Adrenal gland (tissue), 12 donors: ENCODE results near the gene RIPOR3. TPM values are rescaled to one million over a fixed set of nuclear protein-coding genes. Genes with fewer than 3 reads are reported as not detected.

Experiments used
- DNase-seq, 7 donors: peaks; one replicate each; pipeline ENCODE4 v3.0.0-alpha.2; 2019 to 2020
- H3K27ac ChIP-seq, 5 donors: fragments of 200-600 bp; sonication (generic) in 4 of 5; 1 replicate in 3 of 5; 2 replicates in 2 of 5; pipeline versions ENCODE4 v1.5.1 to v1.8.0; 2016 to 2020; ENCODE audit warnings: mild to moderate bottlenecking in 1 of 5
- H3K27me3 ChIP-seq: fragments of 200-600 bp; 2 replicates; pipeline ENCODE4 v1.8.0; 2021
- H3K36me3 ChIP-seq, 2 donors: fragments of 200-600 bp; replicated peaks in 1 of 2; 1 replicate in 1 of 2; 2 replicates in 1 of 2; pipeline versions ENCODE4 v1.5.1 to v1.8.0; 2018 to 2022
- H3K4me1 ChIP-seq, 2 donors: fragments of 200-600 bp; replicated peaks in 1 of 2; 1 replicate in 1 of 2; 2 replicates in 1 of 2; pipeline versions ENCODE4 v1.5.1 to v1.8.0; 2018 to 2021
- H3K4me3 ChIP-seq, 4 donors: fragments of 200-600 bp; sonication (generic) in 3 of 4; one replicate each; pipeline ENCODE4 v1.5.1; 2016 to 2018
- H3K9me3 ChIP-seq, 3 donors: fragments of 200-600 bp; sonication (generic) in 1 of 3; replicated peaks in 1 of 3; 1 replicate in 2 of 3; 2 replicates in 1 of 3; pipeline versions ENCODE4 v1.5.1 to v1.8.0; 2016 to 2021
- POLR2A ChIP-seq, 2 donors: fragments of 450-650 bp; IDR thresholded peaks; one replicate each; pipeline ENCODE4 v1.6.1; 2017; ENCODE audit warnings: antibody characterized with exemption in 2 of 2, mild to moderate bottlenecking in 2 of 2, moderate library complexity in 1 of 2
- WGBS, 4 donors: extraction: QIAGEN DNeasy Blood & Tissue Kit in 2 of 4; methylation state at CpG; one replicate each; pipeline versions ENCODE4 v1.1.5 to v1.1.7; 2013 to 2017; 5-methylcytosine and 5-hydroxymethylcytosine counted together
- intact Hi-C, 2 donors: fragments of 100-400 bp; cut with DNase I; formaldehyde crosslinking; loops; one replicate each; pipeline versions ENCODE4 v1.14.1 to v1.15.0; 2022 to 2023
- polyA plus RNA-seq, 3 donors: library from polyadenylated mRNA; stranded (reverse); fragments of 200-250 nt in 2 of 3; fragments of 350-450 nt in 1 of 3; fragmentation: Illumina TruSeq in 1 of 3; extraction: RNeasy Lipid Tissue Mini Kit (QIAGEN cat#74804) in 1 of 3; gene quantifications; one replicate each; pipeline ENCODE4 v1.2.3, GENCODE V29; 2013 to 2014
- total RNA-seq, 9 donors: library from RNA; depleted of rRNA in 4 of 9; stranded (reverse); fragments of >200 nt in 4 of 9; fragments of 120-200 nt in 1 of 9; fragmentation: NEBNext Ultra II Directional in 1 of 9; extraction: Animal tissue kit (Norgen Biotek cat#: 25700) in 1 of 9; gene quantifications; one replicate each; pipeline versions ENCODE4 v1.1.0 to v1.2.4, GENCODE V29; 2013 to 2023
- TF ChIP-seq, protein P1 (sequence below), 6 experiments: fragments of 450-650 bp in 4 of 6; fragments of 200-600 bp in 2 of 6; sonication (generic) in 1 of 6; IDR thresholded peaks; 1 replicate in 5 of 6; 2 replicates in 1 of 6; pipeline versions ENCODE4 v1.5.1 to v1.8.0; 2016 to 2021; ENCODE audit warnings: antibody characterized with exemption in 6 of 6, mild to moderate bottlenecking in 2 of 6, moderate library complexity in 1 of 6
- donor health status: healthy with polysubstance abuse.
- donor health status: Bipolar disorder and iron deficiency.
- donor health status: DM: yes; HTN: yes; CAD: no.
- donor health status: DM: no; HTN: no; CAD: no.
- donor health status: DM: no; HTN: no; CAD: no.
- donor health status: DM: yes; HTN: yes; CAD: no.

RIPOR3 gene
- total and polyA plus RNA-seq, 12 donors: 3.4 to 135 (median 23.7) TPM

DNA sequence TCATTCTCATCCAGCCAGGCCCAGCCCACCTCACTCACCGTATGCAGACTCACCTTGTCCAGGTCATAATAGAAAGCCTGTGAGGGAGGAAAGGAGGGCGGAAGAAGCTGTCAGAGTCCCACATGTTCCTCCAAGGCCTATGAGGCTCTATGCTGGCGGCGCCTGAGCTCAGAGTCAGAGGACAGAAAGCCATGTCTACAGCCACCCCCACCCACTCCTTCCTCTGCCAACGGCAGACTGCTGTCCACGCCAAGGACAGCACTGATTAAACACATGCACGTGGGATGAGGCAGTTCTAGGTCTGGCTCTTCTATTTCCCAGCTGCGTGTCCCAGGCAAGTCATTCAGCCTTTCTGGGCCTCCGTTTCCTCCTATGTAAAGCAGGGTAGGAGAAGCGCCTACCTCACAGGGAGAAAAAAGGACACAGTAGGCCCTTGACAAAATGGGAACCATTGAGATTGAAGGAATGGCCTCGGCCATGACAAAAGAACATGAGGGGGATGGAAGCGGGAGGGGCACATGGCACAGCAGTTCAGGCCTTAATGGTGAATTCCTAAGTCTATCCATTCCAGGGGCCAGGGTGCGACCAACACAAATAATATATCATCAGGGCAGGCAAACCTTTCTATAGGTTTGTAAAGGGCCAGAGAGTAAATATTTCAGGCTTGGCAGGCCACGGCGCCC, 80.1 kb downstream of the RIPOR3 start:
- intact Hi-C loops: no loop called here
- Histone ChIP-seq H3K27me3 (no peaks in the 10 kb centered on the region), H3K9me3 (no peaks in the 10 kb centered on the region), H3K4me3 (no peak overlapping the region), H3K27ac (peak overlapping the region in 3 of 5 donors; percentile 13 to 19 (median 17)), H3K36me3 (no peaks in the 10 kb centered on the region), H3K4me1 (peaks cover 5 to 8% of the 10 kb centered on the region in 2 donors)
- DNase-seq: peak; percentile 73 to 89 (median 87)
- no peak for TF ChIP-seq POLR2A (IDR thresholded peaks at IDR 0.05)
- TF ChIP-seq, protein P1, sequence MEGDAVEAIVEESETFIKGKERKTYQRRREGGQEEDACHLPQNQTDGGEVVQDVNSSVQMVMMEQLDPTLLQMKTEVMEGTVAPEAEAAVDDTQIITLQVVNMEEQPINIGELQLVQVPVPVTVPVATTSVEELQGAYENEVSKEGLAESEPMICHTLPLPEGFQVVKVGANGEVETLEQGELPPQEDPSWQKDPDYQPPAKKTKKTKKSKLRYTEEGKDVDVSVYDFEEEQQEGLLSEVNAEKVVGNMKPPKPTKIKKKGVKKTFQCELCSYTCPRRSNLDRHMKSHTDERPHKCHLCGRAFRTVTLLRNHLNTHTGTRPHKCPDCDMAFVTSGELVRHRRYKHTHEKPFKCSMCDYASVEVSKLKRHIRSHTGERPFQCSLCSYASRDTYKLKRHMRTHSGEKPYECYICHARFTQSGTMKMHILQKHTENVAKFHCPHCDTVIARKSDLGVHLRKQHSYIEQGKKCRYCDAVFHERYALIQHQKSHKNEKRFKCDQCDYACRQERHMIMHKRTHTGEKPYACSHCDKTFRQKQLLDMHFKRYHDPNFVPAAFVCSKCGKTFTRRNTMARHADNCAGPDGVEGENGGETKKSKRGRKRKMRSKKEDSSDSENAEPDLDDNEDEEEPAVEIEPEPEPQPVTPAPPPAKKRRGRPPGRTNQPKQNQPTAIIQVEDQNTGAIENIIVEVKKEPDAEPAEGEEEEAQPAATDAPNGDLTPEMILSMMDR (IDR thresholded peaks at IDR 0.05): no peak
- 53 to 59% (median 55%) methylated on average over 13 to 15 of the region's 15 CpGs for WGBS, 4 donors

DNA sequence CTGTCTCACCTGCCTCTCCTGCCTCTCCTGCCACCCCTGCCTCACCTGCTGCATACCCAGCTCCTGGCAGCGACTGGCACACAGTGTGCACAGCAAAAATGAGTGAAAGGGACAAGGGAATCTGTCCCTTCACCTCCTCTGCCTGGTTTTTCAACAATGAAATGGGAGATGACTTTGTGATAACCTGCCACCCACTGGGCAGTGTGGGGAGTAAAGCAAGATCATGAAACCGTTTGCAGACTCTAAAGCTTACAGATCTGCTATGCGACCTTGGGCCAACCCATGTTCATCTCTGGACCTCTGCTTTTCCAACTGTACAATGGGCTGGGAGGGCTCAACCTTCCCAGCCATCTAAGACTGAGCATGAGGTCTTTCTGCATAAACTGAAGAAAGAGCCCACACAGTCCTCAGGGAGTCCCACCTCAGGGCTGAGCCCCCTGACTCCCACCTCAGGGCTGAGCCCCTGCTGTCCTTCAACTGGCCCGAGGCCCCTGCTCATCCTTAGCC, 81.1 kb downstream of the RIPOR3 start:
- TF ChIP-seq, protein P1 (IDR thresholded peaks at IDR 0.05): no peak
- no peak for TF ChIP-seq POLR2A (IDR thresholded peaks at IDR 0.05)
- WGBS, 4 donors: 65 to 91% (median 68%) methylated on average over 2 to 4 of the region's 4 CpGs
- no peak for DNase-seq
- Histone ChIP-seq H3K4me3 (no peak overlapping the region), H3K36me3 (no peaks in the 10 kb centered on the region), H3K9me3 (no peaks in the 10 kb centered on the region), H3K4me1 (peaks cover 5 to 8% of the 10 kb centered on the region in 2 donors), H3K27me3 (no peaks in the 10 kb centered on the region), H3K27ac (no peak overlapping the region)
- intact Hi-C loops: no loop called here

- 94 to 95% methylated on average over 28 of the region's 28 CpGs; no CpG with 5 or more reads in 2 of the 4 donors for WGBS, 4 donors
- H3K36me3 ChIP-seq: no peaks in the 10 kb centered on the region
- H3K4me1 ChIP-seq: peaks cover 5 to 8% of the 10 kb centered on the region in 2 donors
- H3K27ac ChIP-seq: no peak overlapping the region
- intact Hi-C loops: no loop called here
- no peak overlapping the region for H3K4me3 ChIP-seq
- DNase-seq: no peak
- no peak for TF ChIP-seq POLR2A (IDR thresholded peaks at IDR 0.05)
- TF ChIP-seq, protein P1 (IDR thresholded peaks at IDR 0.05): no peak
- H3K27me3 ChIP-seq: no peaks in the 10 kb centered on the region
- no peaks in the 10 kb centered on the region for H3K9me3 ChIP-seq
These were observed 81.8 kb downstream of the RIPOR3 start for GRCh38 chr20:50609438-50609989.

DNA sequence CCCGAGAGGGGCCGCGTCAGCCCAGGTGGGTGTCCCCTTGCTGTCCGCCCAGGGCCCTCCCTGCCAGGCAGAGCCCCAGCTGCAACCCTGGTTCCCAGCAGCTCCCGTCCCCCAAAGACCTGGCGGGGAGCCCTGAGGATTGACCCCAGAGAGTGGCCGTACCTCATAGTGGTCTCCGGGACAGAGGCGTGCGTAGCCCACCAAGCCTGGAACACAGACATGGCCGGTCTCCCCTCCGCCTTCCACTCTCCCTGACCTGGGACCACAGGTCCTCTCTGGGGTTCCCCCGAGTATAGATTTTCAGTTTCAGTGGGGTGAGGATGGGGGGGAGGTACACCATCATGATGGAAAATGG, 82.6 kb downstream of the RIPOR3 start:
- Histone ChIP-seq H3K4me1 (peaks cover 5 to 8% of the 10 kb centered on the region in 2 donors), H3K27me3 (no peaks in the 10 kb centered on the region), H3K36me3 (no peaks in the 10 kb centered on the region), H3K4me3 (no peak overlapping the region), H3K27ac (no peak overlapping the region), H3K9me3 (no peaks in the 10 kb centered on the region)
- intact Hi-C loops: no loop called here
- DNase-seq: no peak
- 94 to 100% (median 97%) methylated on average over 2 to 13 of the region's 13 CpGs; no CpG with 5 or more reads in 1 of the 4 donors for WGBS, 4 donors
- TF ChIP-seq POLR2A (IDR thresholded peaks at IDR 0.05): no peak
- TF ChIP-seq, protein P1 (IDR thresholded peaks at IDR 0.05): no peak
